VCaP (cell line): ENCODE measurements around the gene WDTC1.

Source experiments
- H3K27ac ChIP-seq: fragments of 450-650 bp; 2 replicates; pipeline ENCODE4 v1.5.1; 2017
- CTCF ChIP-seq: fragments of 450-650 bp; conservative IDR thresholded peaks from 2 replicates; pipeline ENCODE4 v1.5.1; 2017; ENCODE audit warnings: mild to moderate bottlenecking, moderate library complexity

The WDTC1 gene

DNA sequence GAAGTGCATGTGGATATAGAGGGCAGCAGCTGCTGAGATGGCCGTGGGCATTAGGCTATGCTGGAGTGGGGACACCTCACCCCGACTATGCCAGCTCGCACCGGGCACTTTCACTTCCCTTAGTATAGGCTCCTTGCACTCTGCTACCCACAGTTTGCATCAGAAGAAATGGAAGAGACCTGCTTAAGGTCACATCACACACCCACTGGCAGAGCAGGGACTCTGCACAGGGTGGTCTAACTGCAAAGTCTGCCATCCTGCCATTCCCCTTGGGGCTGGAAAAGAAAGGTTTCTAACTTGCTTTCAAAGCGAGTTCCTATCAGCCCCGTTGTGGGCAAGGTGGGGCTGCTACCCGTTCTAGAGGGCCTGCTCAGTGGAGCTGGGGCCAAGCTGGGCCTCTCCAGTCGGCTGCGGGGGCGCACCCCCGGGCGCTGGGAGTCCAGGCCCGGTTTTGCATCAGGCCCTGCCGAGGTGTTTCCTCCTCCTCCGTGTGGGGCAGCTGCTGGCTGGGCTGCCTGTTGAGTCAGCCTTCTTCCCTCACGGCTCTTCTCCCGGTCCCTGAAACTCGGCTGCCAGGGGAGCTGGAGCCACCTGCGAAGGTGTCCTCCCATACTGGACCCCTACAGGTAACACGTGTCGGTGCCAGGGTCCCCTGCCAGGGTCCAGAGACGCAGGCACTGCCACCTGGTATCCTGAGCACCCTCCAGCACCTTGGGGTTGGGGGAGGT, 107.3 kb downstream of the WDTC1 start, which contains the start of gene SYTL1:
SYTL1 (plus strand) TSS at position 498 of the 728 bp plus-strand sequence. CDS start 3,313 bp downstream, outside the sequence.
- H3K27ac ChIP-seq: peak within 1 kb of the TSS; percentile 80
- TF ChIP-seq CTCF: no peak

- TF ChIP-seq CTCF: no peak
These were observed 108.0 kb downstream of the WDTC1 start for GRCh38 chr1:27342391-27342777.

GRCh38 chr1:27342778-27343638, 108.6 kb downstream of the WDTC1 start:
- no peak for TF ChIP-seq CTCF
- H3K27ac ChIP-seq: peak overlapping the region; percentile 80

More at GRCh38 chr1:27342391-27342777, 108.0 kb downstream of the WDTC1 start:
- peak overlapping the region; percentile 80 for H3K27ac ChIP-seq

GRCh38 chr1:27343639-27344025, 109.2 kb downstream of the WDTC1 start:
- TF ChIP-seq CTCF: no peak
- H3K27ac ChIP-seq: peak overlapping the region; percentile 80

GRCh38 chr1:27345272-27345671, 110.8 kb downstream of the WDTC1 start:
- H3K27ac ChIP-seq: no peak overlapping the region
- TF ChIP-seq CTCF: no peak

- TF ChIP-seq CTCF: no peak
These were observed 111.9 kb downstream of the WDTC1 start for GRCh38 chr1:27346357-27346756.

GRCh38 chr1:27346991-27347624, 112.7 kb downstream of the WDTC1 start:
- no peak for TF ChIP-seq CTCF

More at GRCh38 chr1:27346357-27346756, 111.9 kb downstream of the WDTC1 start:
- H3K27ac ChIP-seq: no peak overlapping the region

More at GRCh38 chr1:27346991-27347624, 112.7 kb downstream of the WDTC1 start:
- H3K27ac ChIP-seq: no peak overlapping the region
